ENCODE data around the gene CCL21. TPM values are rescaled to one million over a fixed set of nuclear protein-coding genes. Genes with fewer than 3 reads are reported as not detected.

The CCL21 gene
- total and polyA plus RNA-seq, 10 of the 15 experiments (the other 5 are each of a cell fraction or from before 2014, with no cell fraction given), result 0.26 TPM; not detected in 9

DNA sequence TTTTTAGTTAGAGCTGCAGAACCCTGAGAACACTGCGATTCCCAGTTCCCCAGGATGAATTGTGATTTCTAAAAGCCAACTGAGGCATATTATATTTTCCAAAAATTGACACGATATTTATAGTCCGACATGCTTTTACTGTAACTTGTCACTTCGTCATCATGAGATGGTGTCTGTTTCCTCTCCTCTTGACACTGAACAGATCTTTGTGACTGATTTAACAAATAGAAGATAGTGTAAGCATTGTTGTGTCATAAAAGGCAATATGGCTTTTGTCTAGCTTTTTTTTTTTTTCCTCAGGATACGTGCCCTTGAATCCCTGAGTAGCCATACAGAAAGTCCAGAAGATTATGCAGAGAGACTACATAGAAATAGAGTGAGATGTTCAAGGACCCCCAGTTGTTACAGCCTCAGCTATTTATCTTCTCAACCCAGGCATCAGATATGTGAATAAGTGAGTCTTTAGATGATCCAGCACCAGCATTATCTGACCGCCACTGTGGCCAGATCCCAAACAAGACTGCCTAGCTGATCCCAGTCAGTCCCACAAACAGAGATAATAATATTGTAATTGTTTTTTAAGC, 27.8 kb upstream of the CCL21 start:
- H3K4me3 ChIP-seq, result no peak overlapping the region
- intact Hi-C loops (cut with micrococcal nuclease; ENCODE audit: unreplicated experiment) (no loop called here), in situ Hi-C loops (cut with MboI) (no loop called here)
- no peaks in the 10 kb centered on the region; a peak in 1 of 4 replicates for H3K27me3 ChIP-seq (replicated peaks in 1 of 2; ENCODE audit: control insufficient read depth in 2 of 2, insufficient read depth in 2 of 2, low read length in 1 of 2)
- H3K4me1 ChIP-seq (ENCODE audit: control insufficient read depth, insufficient read depth, low read length), result no peaks in the 10 kb centered on the region
- no peaks in the 10 kb centered on the region for H3K9me3 ChIP-seq (replicated peaks; ENCODE audit: control insufficient read depth, insufficient read depth, low read length)
- H3K36me3 ChIP-seq (ENCODE audit: control insufficient read depth in 2 of 2, insufficient read depth in 2 of 2, low read length in 1 of 2), result no peaks in the 10 kb centered on the region
- H3K79me2 ChIP-seq (ENCODE audit: control insufficient read depth, insufficient read depth, low read length), result no peaks in the 10 kb centered on the region
- no peak for FAIRE-seq
- RAD21 ChIA-PET (ENCODE audit: unreplicated experiment), result no interaction called here
- no peak overlapping the region for H3K27ac ChIP-seq (ENCODE audit: control insufficient read depth, insufficient read depth)
- POLR2A ChIA-PET, result interaction anchor here (0.6 kb wide), 1 partner anchor 290 kb away, joined by 3 read pairs; no protein-coding TSS in a partner anchor
- SMC1A ChIA-PET (ENCODE audit: uncharacterized antibody, unreplicated experiment), result interaction anchor here (0.6 kb wide), 1 partner anchor 132 kb away, joined by 3 read pairs; no protein-coding TSS in a partner anchor
- no TSS peak for BruUV-seq (replicated peaks)
- H3K4me2 ChIP-seq (ENCODE audit: control insufficient read depth, insufficient read depth), result no peak overlapping the region
- TF ChIP-seq, protein P1, sequence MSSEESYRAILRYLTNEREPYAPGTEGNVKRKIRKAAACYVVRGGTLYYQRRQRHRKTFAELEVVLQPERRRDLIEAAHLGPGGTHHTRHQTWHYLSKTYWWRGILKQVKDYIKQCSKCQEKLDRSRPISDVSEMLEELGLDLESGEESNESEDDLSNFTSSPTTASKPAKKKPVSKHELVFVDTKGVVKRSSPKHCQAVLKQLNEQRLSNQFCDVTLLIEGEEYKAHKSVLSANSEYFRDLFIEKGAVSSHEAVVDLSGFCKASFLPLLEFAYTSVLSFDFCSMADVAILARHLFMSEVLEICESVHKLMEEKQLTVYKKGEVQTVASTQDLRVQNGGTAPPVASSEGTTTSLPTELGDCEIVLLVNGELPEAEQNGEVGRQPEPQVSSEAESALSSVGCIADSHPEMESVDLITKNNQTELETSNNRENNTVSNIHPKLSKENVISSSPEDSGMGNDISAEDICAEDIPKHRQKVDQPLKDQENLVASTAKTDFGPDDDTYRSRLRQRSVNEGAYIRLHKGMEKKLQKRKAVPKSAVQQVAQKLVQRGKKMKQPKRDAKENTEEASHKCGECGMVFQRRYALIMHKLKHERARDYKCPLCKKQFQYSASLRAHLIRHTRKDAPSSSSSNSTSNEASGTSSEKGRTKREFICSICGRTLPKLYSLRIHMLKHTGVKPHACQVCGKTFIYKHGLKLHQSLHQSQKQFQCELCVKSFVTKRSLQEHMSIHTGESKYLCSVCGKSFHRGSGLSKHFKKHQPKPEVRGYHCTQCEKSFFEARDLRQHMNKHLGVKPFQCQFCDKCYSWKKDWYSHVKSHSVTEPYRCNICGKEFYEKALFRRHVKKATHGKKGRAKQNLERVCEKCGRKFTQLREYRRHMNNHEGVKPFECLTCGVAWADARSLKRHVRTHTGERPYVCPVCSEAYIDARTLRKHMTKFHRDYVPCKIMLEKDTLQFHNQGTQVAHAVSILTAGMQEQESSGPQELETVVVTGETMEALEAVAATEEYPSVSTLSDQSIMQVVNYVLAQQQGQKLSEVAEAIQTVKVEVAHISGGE (CRISPR knock-in tag; IDR thresholded peaks at IDR 0.05), result no peak
- TF ChIP-seq KLF5 (IDR thresholded peaks at IDR 0.05; ENCODE audit: partially characterized antibody) (no peak), SP1 (IDR thresholded peaks at IDR 0.05; ENCODE audit: low read depth, low read length) (no peak), RB1 (IDR thresholded peaks at IDR 0.05; ENCODE audit: borderline replicate concordance) (no peak), NR2F1 (conservative IDR thresholded peaks at IDR 0.05) (no peak), HCFC1 (IDR thresholded peaks at IDR 0.05; ENCODE audit: low read length) (no peak), BACH1 (IDR thresholded peaks at IDR 0.05; ENCODE audit: borderline replicate concordance) (no peak), HDAC6 (IDR thresholded peaks at IDR 0.05; ENCODE audit: unreplicated experiment) (no peak), MTA3 (IDR thresholded peaks at IDR 0.05; ENCODE audit: borderline replicate concordance, low read length) (no peak), PAX8 (IDR thresholded peaks at IDR 0.05) (no peak), KAT2A (conservative IDR thresholded peaks at IDR 0.05; ENCODE audit: control insufficient read depth, low read depth, low read length) (no peak), EGR1 (IDR thresholded peaks at IDR 0.05; ENCODE audit: borderline replicate concordance in 1 of 2, low read depth in 2 of 2, low read length in 2 of 2) (no peak), RCOR1 (conservative IDR thresholded peaks at IDR 0.05; ENCODE audit: low read depth, low read length) (no peak), NR2C1 (IDR thresholded peaks at IDR 0.05) (no peak)
- TF ChIP-seq, protein P2, sequence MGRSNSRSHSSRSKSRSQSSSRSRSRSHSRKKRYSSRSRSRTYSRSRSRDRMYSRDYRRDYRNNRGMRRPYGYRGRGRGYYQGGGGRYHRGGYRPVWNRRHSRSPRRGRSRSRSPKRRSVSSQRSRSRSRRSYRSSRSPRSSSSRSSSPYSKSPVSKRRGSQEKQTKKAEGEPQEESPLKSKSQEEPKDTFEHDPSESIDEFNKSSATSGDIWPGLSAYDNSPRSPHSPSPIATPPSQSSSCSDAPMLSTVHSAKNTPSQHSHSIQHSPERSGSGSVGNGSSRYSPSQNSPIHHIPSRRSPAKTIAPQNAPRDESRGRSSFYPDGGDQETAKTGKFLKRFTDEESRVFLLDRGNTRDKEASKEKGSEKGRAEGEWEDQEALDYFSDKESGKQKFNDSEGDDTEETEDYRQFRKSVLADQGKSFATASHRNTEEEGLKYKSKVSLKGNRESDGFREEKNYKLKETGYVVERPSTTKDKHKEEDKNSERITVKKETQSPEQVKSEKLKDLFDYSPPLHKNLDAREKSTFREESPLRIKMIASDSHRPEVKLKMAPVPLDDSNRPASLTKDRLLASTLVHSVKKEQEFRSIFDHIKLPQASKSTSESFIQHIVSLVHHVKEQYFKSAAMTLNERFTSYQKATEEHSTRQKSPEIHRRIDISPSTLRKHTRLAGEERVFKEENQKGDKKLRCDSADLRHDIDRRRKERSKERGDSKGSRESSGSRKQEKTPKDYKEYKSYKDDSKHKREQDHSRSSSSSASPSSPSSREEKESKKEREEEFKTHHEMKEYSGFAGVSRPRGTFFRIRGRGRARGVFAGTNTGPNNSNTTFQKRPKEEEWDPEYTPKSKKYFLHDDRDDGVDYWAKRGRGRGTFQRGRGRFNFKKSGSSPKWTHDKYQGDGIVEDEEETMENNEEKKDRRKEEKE (IDR thresholded peaks at IDR 0.05), result no peak
- H4K20me1 ChIP-seq (ENCODE audit: control insufficient read depth, insufficient read depth), result no peaks in the 10 kb centered on the region
- no peak for DNase-seq (ENCODE audit: low read depth, low spot score)
- CTCF ChIA-PET, result no interaction called here
- no peak overlapping the region for H2AFZ ChIP-seq (ENCODE audit: control insufficient read depth, low read depth, low read length)
- WGBS (ENCODE audit: insufficient coverage, insufficient replicate concordance, low lambda C conversion rate, missing lambda C conversion rate), result 28% methylated on average over 6 of the region's 6 CpGs
- no peak for ATAC-seq
- no peak overlapping the region for H3K9ac ChIP-seq (ENCODE audit: control insufficient read depth, insufficient read depth, low read length)
